HEK293 (cell line): ENCODE measurements around the gene RNF215.

Source experiments
- GLI4 ChIP-seq: fragments of 450-650 bp; formaldehyde crosslinking; IDR thresholded peaks from 2 replicates; pipeline ENCODE4 v1.5.1; 2016; ENCODE audit warnings: missing biosample characterization, missing genetic modification characterization
- KLF8 ChIP-seq: fragments of 450-650 bp; formaldehyde crosslinking; IDR thresholded peaks from 2 replicates; pipeline ENCODE4 v1.5.1; 2016; ENCODE audit warnings: missing biosample characterization, missing genetic modification characterization
- SETDB1 ChIP-seq: IDR thresholded peaks from one replicate; pipeline ENCODE4 v1.6.1; 2017; ENCODE audit warnings: mild to moderate bottlenecking, low read length, moderate library complexity, mixed read lengths; ENCODE audit not compliant: insufficient read length
- SP3 ChIP-seq: fragments of 450-650 bp; formaldehyde crosslinking; IDR thresholded peaks from 2 replicates; pipeline ENCODE4 v1.5.1; 2016; ENCODE audit warnings: missing biosample characterization, missing genetic modification characterization
- YY2 ChIP-seq: fragments of 450-650 bp; formaldehyde crosslinking; IDR thresholded peaks from 2 replicates; pipeline ENCODE4 v1.5.1; 2016; ENCODE audit warnings: missing biosample characterization, missing genetic modification characterization
- ZBTB49 ChIP-seq: fragments of 450-650 bp; formaldehyde crosslinking; IDR thresholded peaks from 2 replicates; pipeline ENCODE4 v1.5.1; 2016; ENCODE audit warnings: missing biosample characterization, missing genetic modification characterization, low read depth
- ZFP69B ChIP-seq: fragments of 450-650 bp; formaldehyde crosslinking; IDR thresholded peaks from 2 replicates; pipeline ENCODE4 v1.5.1; 2016; ENCODE audit warnings: missing biosample characterization, missing genetic modification characterization
- ZNF114 ChIP-seq: fragments of 450-650 bp; formaldehyde crosslinking; IDR thresholded peaks from 2 replicates; pipeline ENCODE4 v1.5.0; 2017; ENCODE audit warnings: missing biosample characterization, missing genetic modification characterization
- ZNF184 ChIP-seq: fragments of 450-650 bp; IDR thresholded peaks from 2 replicates; pipeline ENCODE4 v1.5.1; 2018; ENCODE audit warnings: missing biosample characterization, mild to moderate bottlenecking, missing genetic modification characterization
- ZNF280D ChIP-seq: fragments of 450-650 bp; formaldehyde crosslinking; IDR thresholded peaks from 2 replicates; pipeline ENCODE4 v1.5.1; 2016; ENCODE audit warnings: missing biosample characterization, missing genetic modification characterization
- ZNF48 ChIP-seq: fragments of 450-650 bp; formaldehyde crosslinking; IDR thresholded peaks from 2 replicates; pipeline ENCODE4 v1.5.1; 2016; ENCODE audit warnings: missing biosample characterization, missing genetic modification characterization
- ZNF654 ChIP-seq: fragments of 450-650 bp; formaldehyde crosslinking; IDR thresholded peaks from 2 replicates; pipeline ENCODE4 v1.5.1; 2016; ENCODE audit warnings: low read depth, missing biosample characterization, missing genetic modification characterization
- ZNF664 ChIP-seq: fragments of 450-650 bp; formaldehyde crosslinking; IDR thresholded peaks from 2 replicates; pipeline ENCODE4 v1.5.1; 2016; ENCODE audit warnings: missing biosample characterization, missing genetic modification characterization
- ZNF670 ChIP-seq: fragments of 450-650 bp; formaldehyde crosslinking; IDR thresholded peaks from 2 replicates; pipeline ENCODE4 v1.5.1; 2016; ENCODE audit warnings: missing biosample characterization, missing genetic modification characterization, low read depth
- ZNF76 ChIP-seq: fragments of 450-650 bp; formaldehyde crosslinking; IDR thresholded peaks from 2 replicates; pipeline ENCODE4; 2016; ENCODE audit warnings: low read depth, missing biosample characterization, missing genetic modification characterization, borderline replicate concordance
- ZSCAN30 ChIP-seq: fragments of 450-650 bp; IDR thresholded peaks from 2 replicates; pipeline ENCODE4 v1.5.1; 2018; ENCODE audit warnings: missing biosample characterization, mild to moderate bottlenecking, missing genetic modification characterization, moderate library complexity
- TF ChIP-seq, protein P1 (sequence below): fragments of 450-650 bp; formaldehyde crosslinking; IDR thresholded peaks from 2 replicates; pipeline ENCODE4 v1.5.1; 2016; ENCODE audit warnings: missing biosample characterization, missing genetic modification characterization
- TF ChIP-seq, protein P2 (sequence below): fragments of 450-650 bp; formaldehyde crosslinking; IDR thresholded peaks from 2 replicates; pipeline ENCODE4 v1.5.1; 2016; ENCODE audit warnings: missing biosample characterization, missing genetic modification characterization
- TF ChIP-seq, protein P3 (sequence below): fragments of 450-650 bp; formaldehyde crosslinking; IDR thresholded peaks from 2 replicates; pipeline ENCODE4 v1.5.1; 2016; ENCODE audit warnings: missing biosample characterization, missing genetic modification characterization
- TF ChIP-seq, protein P4 (sequence below): fragments of 450-650 bp; formaldehyde crosslinking; IDR thresholded peaks from 2 replicates; pipeline ENCODE4 v1.5.1; 2016; ENCODE audit warnings: missing biosample characterization, missing genetic modification characterization, low read depth
- TF ChIP-seq, protein P5 (sequence below): fragments of 450-650 bp; formaldehyde crosslinking; IDR thresholded peaks from 2 replicates; pipeline ENCODE4 v1.5.0; 2017; ENCODE audit warnings: missing biosample characterization, missing genetic modification characterization, borderline replicate concordance

Gene RNF215

DNA sequence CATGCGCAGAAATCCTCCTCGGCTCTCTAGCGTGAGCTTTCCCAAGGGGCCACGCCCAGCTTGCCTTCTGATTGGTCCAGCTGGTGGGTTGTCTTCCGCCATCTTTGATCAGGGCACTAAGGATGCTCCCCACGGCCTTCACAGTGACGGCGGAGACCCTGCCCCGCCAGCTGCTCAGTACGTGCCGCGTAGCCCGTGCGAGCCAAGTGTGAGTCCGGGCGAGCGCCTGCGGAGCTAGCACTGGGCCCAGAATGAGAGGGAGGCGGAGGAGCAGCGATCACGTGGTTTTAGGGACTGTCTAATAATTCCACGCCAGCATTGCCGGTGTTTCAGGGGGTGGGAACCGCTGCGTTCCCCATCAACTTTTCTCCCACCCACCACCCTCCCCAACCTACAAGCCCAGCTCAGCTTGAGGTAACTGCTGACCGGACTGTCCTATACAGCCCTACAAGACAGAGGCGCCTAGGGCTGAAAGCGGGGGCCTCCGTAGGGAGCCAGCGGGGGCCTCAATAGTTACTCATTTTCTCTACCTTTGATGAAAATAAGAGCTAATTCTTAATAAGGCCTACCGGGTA is 36.8 kb upstream of the RNF215 start (continued):
- TF ChIP-seq ZFP69B (tag by site-specific recombination) (peak; percentile 95), ZNF184 (no peak; the same call in 1 of the 2 replicates), ZNF48 (tag by site-specific recombination) (no peak), KLF8 (peak; percentile 93), GLI4 (tag by site-specific recombination) (no peak), ZNF280D (tag by site-specific recombination) (no peak), ZNF114 (tag by site-specific recombination) (no peak), ZNF76 (tag by site-specific recombination) (peak; percentile 95), ZNF670 (tag by site-specific recombination) (no peak), SETDB1 (no peak), YY2 (peak; percentile 92), ZBTB49 (no peak), ZNF654 (tag by site-specific recombination) (no peak), ZSCAN30 (tag by site-specific recombination) (peak; percentile 36), SP3 (tag by site-specific recombination) (peak; percentile 95), ZNF664 (tag by site-specific recombination) (no peak)
- TF ChIP-seq, protein P1, sequence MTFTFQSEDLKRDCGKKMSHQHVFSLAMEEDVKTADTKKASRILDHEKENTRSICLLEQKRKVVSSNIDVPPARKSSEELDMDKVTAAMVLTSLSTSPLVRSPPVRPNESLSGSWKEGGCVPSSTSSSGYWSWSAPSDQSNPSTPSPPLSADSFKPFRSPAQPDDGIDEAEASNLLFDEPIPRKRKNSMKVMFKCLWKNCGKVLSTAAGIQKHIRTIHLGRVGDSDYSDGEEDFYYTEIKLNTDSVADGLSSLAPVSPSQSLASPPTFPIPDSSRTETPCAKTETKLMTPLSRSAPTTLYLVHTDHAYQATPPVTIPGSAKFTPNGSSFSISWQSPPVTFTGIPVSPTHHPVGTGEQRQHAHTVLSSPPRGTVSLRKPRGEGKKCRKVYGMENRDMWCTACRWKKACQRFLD (tag by site-specific recombination): no peak
- TF ChIP-seq, protein P2, sequence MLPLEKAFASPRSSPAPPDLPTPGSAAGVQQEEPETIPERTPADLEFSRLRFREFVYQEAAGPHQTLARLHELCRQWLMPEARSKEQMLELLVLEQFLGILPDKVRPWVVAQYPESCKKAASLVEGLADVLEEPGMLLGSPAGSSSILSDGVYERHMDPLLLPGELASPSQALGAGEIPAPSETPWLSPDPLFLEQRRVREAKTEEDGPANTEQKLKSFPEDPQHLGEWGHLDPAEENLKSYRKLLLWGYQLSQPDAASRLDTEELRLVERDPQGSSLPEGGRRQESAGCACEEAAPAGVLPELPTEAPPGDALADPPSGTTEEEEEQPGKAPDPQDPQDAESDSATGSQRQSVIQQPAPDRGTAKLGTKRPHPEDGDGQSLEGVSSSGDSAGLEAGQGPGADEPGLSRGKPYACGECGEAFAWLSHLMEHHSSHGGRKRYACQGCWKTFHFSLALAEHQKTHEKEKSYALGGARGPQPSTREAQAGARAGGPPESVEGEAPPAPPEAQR (tag by site-specific recombination): no peak
- TF ChIP-seq, protein P3, sequence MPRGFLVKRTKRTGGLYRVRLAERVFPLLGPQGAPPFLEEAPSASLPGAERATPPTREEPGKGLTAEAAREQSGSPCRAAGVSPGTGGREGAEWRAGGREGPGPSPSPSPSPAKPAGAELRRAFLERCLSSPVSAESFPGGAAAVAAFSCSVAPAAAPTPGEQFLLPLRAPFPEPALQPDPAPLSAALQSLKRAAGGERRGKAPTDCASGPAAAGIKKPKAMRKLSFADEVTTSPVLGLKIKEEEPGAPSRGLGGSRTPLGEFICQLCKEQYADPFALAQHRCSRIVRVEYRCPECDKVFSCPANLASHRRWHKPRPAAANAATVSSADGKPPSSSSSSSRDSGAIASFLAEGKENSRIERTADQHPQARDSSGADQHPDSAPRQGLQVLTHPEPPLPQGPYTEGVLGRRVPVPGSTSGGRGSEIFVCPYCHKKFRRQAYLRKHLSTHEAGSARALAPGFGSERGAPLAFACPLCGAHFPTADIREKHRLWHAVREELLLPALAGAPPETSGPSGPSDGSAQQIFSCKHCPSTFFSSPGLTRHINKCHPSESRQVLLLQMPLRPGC (tag by site-specific recombination): no peak; the same call in 1 of the 2 replicates
- TF ChIP-seq, protein P4, sequence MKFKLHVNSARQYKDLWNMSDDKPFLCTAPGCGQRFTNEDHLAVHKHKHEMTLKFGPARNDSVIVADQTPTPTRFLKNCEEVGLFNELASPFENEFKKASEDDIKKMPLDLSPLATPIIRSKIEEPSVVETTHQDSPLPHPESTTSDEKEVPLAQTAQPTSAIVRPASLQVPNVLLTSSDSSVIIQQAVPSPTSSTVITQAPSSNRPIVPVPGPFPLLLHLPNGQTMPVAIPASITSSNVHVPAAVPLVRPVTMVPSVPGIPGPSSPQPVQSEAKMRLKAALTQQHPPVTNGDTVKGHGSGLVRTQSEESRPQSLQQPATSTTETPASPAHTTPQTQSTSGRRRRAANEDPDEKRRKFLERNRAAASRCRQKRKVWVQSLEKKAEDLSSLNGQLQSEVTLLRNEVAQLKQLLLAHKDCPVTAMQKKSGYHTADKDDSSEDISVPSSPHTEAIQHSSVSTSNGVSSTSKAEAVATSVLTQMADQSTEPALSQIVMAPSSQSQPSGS (tag by site-specific recombination): no peak
- TF ChIP-seq, protein P5, sequence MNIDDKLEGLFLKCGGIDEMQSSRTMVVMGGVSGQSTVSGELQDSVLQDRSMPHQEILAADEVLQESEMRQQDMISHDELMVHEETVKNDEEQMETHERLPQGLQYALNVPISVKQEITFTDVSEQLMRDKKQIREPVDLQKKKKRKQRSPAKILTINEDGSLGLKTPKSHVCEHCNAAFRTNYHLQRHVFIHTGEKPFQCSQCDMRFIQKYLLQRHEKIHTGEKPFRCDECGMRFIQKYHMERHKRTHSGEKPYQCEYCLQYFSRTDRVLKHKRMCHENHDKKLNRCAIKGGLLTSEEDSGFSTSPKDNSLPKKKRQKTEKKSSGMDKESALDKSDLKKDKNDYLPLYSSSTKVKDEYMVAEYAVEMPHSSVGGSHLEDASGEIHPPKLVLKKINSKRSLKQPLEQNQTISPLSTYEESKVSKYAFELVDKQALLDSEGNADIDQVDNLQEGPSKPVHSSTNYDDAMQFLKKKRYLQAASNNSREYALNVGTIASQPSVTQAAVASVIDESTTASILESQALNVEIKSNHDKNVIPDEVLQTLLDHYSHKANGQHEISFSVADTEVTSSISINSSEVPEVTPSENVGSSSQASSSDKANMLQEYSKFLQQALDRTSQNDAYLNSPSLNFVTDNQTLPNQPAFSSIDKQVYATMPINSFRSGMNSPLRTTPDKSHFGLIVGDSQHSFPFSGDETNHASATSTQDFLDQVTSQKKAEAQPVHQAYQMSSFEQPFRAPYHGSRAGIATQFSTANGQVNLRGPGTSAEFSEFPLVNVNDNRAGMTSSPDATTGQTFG (tag by site-specific recombination): no peak
